ENCODE measurements around the gene LGALSL.

Gene LGALSL

GRCh38 chr2:64488050-64488974 lies 34.4 kb downstream of the LGALSL start:
- POLR2A ChIA-PET, result no interaction called here
- CTCF ChIA-PET, result interaction anchor here (0.7 to 16.7 kb wide), 77 partner anchors 10 to 854 kb away, joined by 3 to 312 read pairs (median 4); partner anchors contain the start of gene AFTPH
- DNase-seq (ENCODE audit: extremely low spot score), result peak; percentile 76

GRCh38 chr2:64489081-64489751 lies 35.3 kb downstream of the LGALSL start:
- no peak for TF ChIP-seq CTCF (IDR thresholded peaks at IDR 0.05; ENCODE audit: control extremely low read depth, extremely low read depth, low read depth, missing control alignments)
- no peak for DNase-seq (ENCODE audit: extremely low spot score)
- CTCF ChIA-PET, result interaction anchor here (1.5 to 16.7 kb wide), 13 partner anchors 9 to 440 kb away, joined by 4 to 312 read pairs (median 25); partner anchors contain the start of gene AFTPH
- POLR2A ChIA-PET, result no interaction called here

More at GRCh38 chr2:64488050-64488974, 34.4 kb downstream of the LGALSL start:
- peak; percentile 97 for TF ChIP-seq CTCF (IDR thresholded peaks at IDR 0.05; ENCODE audit: control extremely low read depth, extremely low read depth, low read depth, missing control alignments)

- DNase-seq (ENCODE audit: extremely low spot score), result no peak
- ChIA-PET POLR2A (no interaction called here), CTCF (interaction anchor here (1.1 to 16.7 kb wide), 3 partner anchors 17 to 290 kb away, joined by 3 to 312 read pairs (median 3); no protein-coding TSS in a partner anchor)
- no peak for TF ChIP-seq CTCF (IDR thresholded peaks at IDR 0.05; ENCODE audit: control extremely low read depth, extremely low read depth, low read depth, missing control alignments)
Measured at GRCh38 chr2:64491426-64491825, 37.5 kb downstream of the LGALSL start.

- DNase-seq (ENCODE audit: extremely low spot score), result no peak
Measured at GRCh38 chr2:64492272-64492671, 38.3 kb downstream of the LGALSL start.

GRCh38 chr2:64492821-64493220 lies 38.9 kb downstream of the LGALSL start:
- POLR2A ChIA-PET, result no interaction called here
- TF ChIP-seq CTCF (IDR thresholded peaks at IDR 0.05; ENCODE audit: control extremely low read depth, extremely low read depth, low read depth, missing control alignments), result no peak
- DNase-seq (ENCODE audit: extremely low spot score), result no peak
- CTCF ChIA-PET, result interaction anchor here (0.6 to 2.7 kb wide), 5 partner anchors 8 to 162 kb away, joined by 3 to 16 read pairs (median 3); no protein-coding TSS in a partner anchor

More at GRCh38 chr2:64492272-64492671, 38.3 kb downstream of the LGALSL start:
- CTCF ChIA-PET, result interaction anchor here (1.1 to 16.7 kb wide), 3 partner anchors 18 to 289 kb away, joined by 3 to 312 read pairs (median 3); no protein-coding TSS in a partner anchor
- POLR2A ChIA-PET, result no interaction called here
- TF ChIP-seq CTCF (IDR thresholded peaks at IDR 0.05; ENCODE audit: control extremely low read depth, extremely low read depth, low read depth, missing control alignments), result no peak

GRCh38 chr2:64493788-64494187 lies 39.8 kb downstream of the LGALSL start:
- TF ChIP-seq CTCF (IDR thresholded peaks at IDR 0.05; ENCODE audit: control extremely low read depth, extremely low read depth, low read depth, missing control alignments), result no peak
- ChIA-PET POLR2A (no interaction called here), CTCF (interaction anchor here (0.7 to 2.7 kb wide), 6 partner anchors 8 to 163 kb away, joined by 3 to 16 read pairs (median 4); no protein-coding TSS in a partner anchor)
- no peak for DNase-seq (ENCODE audit: extremely low spot score)
